T-cell (primary cell): Measurements from ENCODE around the gene RALB. TPM values are rescaled to one million over a fixed set of nuclear protein-coding genes. Genes with fewer than 3 reads are reported as not detected.

ENCODE experiments used
- ATAC-seq, 4 experiments: fragments of 200-7000 bp in 3 of 4; fragments of 150-1000 bp in 1 of 4; cut with Tn5 transposase; replicated peaks in 1 of 4; 1 replicate in 3 of 4; 2 replicates in 1 of 4; pipeline ENCODE4 v1.10.0; 2021; ENCODE audit warnings: moderate library complexity in 3 of 4, mild to moderate bottlenecking in 2 of 4, moderate number of reproducible peaks in 1 of 4
- CTCF ChIA-PET, 2 donors: fragments of 300-600 bp; sonication (Branson Sonifier 250); formaldehyde crosslinking; loops; one replicate each; lab custom pipeline; 2022; ENCODE audit warnings: antibody characterized with exemption in 2 of 2; lab: Charles Lee
- POLR2A ChIA-PET, 2 donors: fragments of 300-600 bp; sonication (Branson Sonifier 250); formaldehyde crosslinking; loops; one replicate each; lab custom pipeline; 2022; ENCODE audit warnings: antibody characterized with exemption in 2 of 2; lab: Charles Lee
- DNase-seq, 35 experiments: peaks; one replicate each; pipeline versions ENCODE4 v3.0.0 to v3.0.0-alpha.2; 2013 to 2023
- H3K27ac ChIP-seq: one replicate; pipeline ENCODE4 v1.5.1; 2013; ENCODE audit warnings: low read length
- H3K27me3 ChIP-seq, 2 experiments: replicated peaks in 1 of 2; 1 replicate in 1 of 2; 2 replicates in 1 of 2; pipeline versions ENCODE4 v1.6.1 to v1.7.0; 2013; ENCODE audit warnings: low read length in 1 of 2, mixed read lengths in 1 of 2; ENCODE audit not compliant: control insufficient read depth in 2 of 2, insufficient read depth in 2 of 2; ENCODE audit errors: extremely low read depth in 1 of 2
- H3K36me3 ChIP-seq, 2 donors: 1 replicate in 1 of 2; 2 replicates in 1 of 2; pipeline versions ENCODE4 v1.6.1 to v1.7.0; 2013; ENCODE audit warnings: low read length in 1 of 2; ENCODE audit not compliant: control insufficient read depth in 2 of 2, insufficient read depth in 1 of 2; ENCODE audit errors: extremely low read depth in 1 of 2
- H3K4me1 ChIP-seq, 2 experiments: 1 replicate in 1 of 2; 2 replicates in 1 of 2; pipeline versions ENCODE4 v1.6.1 to v1.7.0; 2013; ENCODE audit warnings: low read length in 2 of 2, mixed read lengths in 1 of 2; ENCODE audit not compliant: insufficient read depth in 2 of 2, control insufficient read depth in 1 of 2; ENCODE audit errors: extremely low read depth in 1 of 2
- H3K4me3 ChIP-seq, 2 donors: 1 replicate in 1 of 2; 2 replicates in 1 of 2; pipeline versions ENCODE4 v1.5.1 to v1.7.0; 2013; ENCODE audit warnings: mild to moderate bottlenecking in 2 of 2, low read length in 1 of 2, moderate library complexity in 1 of 2; ENCODE audit not compliant: control insufficient read depth in 1 of 2; ENCODE audit errors: extremely low read depth in 1 of 2
- H3K9me3 ChIP-seq: 2 replicates; pipeline ENCODE4 v1.7.0; 2013
- H3K27ac Mint-ChIP-seq, 2 donors: one replicate each; pipeline ENCODE4 v1.8.0; 2020 to 2021; ENCODE audit warnings: mild to moderate bottlenecking in 2 of 2, mixed read lengths in 2 of 2
- H3K27me3 Mint-ChIP-seq, 2 donors: one replicate each; pipeline ENCODE4 v1.8.0; 2021 to 2022; ENCODE audit warnings: mixed read lengths in 2 of 2
- H3K36me3 Mint-ChIP-seq: one replicate; pipeline ENCODE4 v1.8.0; 2021; ENCODE audit warnings: mixed read lengths
- H3K4me1 Mint-ChIP-seq, 3 donors: one replicate each; pipeline ENCODE4 v1.8.0; 2020 to 2022; ENCODE audit warnings: mixed read lengths in 3 of 3, mild to moderate bottlenecking in 1 of 3
- H3K4me3 Mint-ChIP-seq, 3 donors: one replicate each; pipeline ENCODE4 v1.8.0; 2020 to 2022; ENCODE audit warnings: mild to moderate bottlenecking in 3 of 3, mixed read lengths in 3 of 3, moderate library complexity in 3 of 3
- H3K9me3 Mint-ChIP-seq, 3 donors: one replicate each; pipeline ENCODE4 v1.8.0; 2020 to 2022; ENCODE audit warnings: mixed read lengths in 3 of 3
- whole genome bisulfite sequencing: methylation state at CpG from one replicate; pipeline ENCODE4 v1.1.5; 2013; ENCODE audit warnings: missing lambda C conversion rate; ENCODE audit not compliant: insufficient coverage; 5-methylcytosine and 5-hydroxymethylcytosine counted together
- total RNA-seq, 35 experiments: library from RNA in 6 of 35; stranded (reverse) in 6 of 35; fragments of 120-200 nt in 1 of 35; gene quantifications; one replicate each; pipeline versions ENCODE4 v1.2.1 to v1.2.4 and lab custom pipeline; 2013 to 2026

The RALB gene
- total RNA-seq, 5 donors from 2014 or later (not counting 1 experiment from before 2014, with no cell fraction given): 10.3 to 20.1 (median 12.9) TPM

DNA sequence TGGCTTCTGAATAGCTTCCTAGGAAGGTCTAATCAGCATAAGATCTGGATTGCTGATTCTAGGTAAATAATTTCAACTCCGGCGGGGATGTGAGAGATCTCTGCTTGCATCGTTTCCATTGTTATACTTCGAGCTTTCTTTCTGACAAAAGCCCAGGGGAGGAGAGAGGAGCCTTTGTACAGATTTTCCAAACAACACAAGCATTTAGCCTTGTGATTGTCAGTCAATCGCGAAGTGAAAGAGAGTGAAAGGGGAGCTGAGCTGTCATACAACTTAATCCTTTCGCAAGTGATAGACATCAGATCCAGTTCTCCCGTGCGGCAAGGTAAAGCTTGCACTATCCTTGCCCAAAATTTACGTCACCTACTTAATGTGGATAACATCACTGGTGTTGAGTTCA, 26.2 kb downstream of the RALB start:
- 100% methylated on average over 5 of the region's 10 CpGs for WGBS
- ChIA-PET POLR2A (no interaction called here), CTCF (no interaction called here)
- Histone ChIP-seq H3K27ac (no peak overlapping the region), H3K4me3 (no peak overlapping the region), H3K9me3 (no peaks in the 10 kb centered on the region), H3K4me1 (peaks cover 0 to 2% of the 10 kb centered on the region in 2 experiments), H3K27me3 (no peaks in the 10 kb centered on the region), H3K36me3 (peaks cover 4 to 18% of the 10 kb centered on the region in 2 donors)
- ATAC-seq: no peak
- Mint-ChIP-seq H3K9me3 (peaks cover 0 to 5% (median 5%) of the 10 kb centered on the region in 3 donors), H3K4me3 (no peak overlapping the region), H3K4me1 (peaks cover 0 to 2% (median 0%) of the 10 kb centered on the region in 3 donors), H3K36me3 (peaks cover 29% of the 10 kb centered on the region), H3K27ac (no peak overlapping the region), H3K27me3 (no peaks in the 10 kb centered on the region)
- DNase-seq: no peak

DNA sequence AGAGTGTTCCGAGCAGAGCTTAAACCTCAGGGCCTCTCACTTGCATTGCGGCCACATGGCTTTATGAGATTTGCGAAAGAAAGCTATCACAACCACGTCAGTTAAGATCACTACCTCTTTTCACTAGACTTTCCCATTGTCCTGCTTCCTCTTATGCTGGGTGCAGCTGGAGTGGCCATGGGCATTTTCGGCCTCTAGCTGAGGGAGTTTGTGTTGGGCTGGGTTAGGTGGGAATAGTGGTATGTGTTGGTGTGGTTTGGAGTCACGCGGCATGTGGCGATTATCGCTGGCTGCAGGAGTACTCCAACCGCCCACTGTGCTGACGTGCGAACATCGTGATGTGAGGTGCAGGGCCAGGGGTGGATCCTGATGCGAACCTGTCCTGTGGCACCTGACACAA, 27.1 kb downstream of the RALB start:
- WGBS: 93% methylated on average over 11 of the region's 14 CpGs
- H3K9me3 ChIP-seq: no peaks in the 10 kb centered on the region
- Mint-ChIP-seq H3K9me3 (peaks cover 0 to 5% (median 5%) of the 10 kb centered on the region in 3 donors), H3K36me3 (peaks cover 32% of the 10 kb centered on the region), H3K4me3 (no peak overlapping the region), H3K27me3 (no peaks in the 10 kb centered on the region), H3K4me1 (peaks cover 0 to 2% (median 0%) of the 10 kb centered on the region in 3 donors), H3K27ac (no peak overlapping the region)
- H3K36me3 ChIP-seq: peaks cover 4 to 18% of the 10 kb centered on the region in 2 donors
- CTCF ChIA-PET: no interaction called here
- H3K27me3 ChIP-seq: no peaks in the 10 kb centered on the region
- no peak overlapping the region for H3K27ac ChIP-seq
- peaks cover 0 to 2% of the 10 kb centered on the region in 2 experiments for H3K4me1 ChIP-seq
- DNase-seq: no peak
- H3K4me3 ChIP-seq: no peak overlapping the region
- POLR2A ChIA-PET: no interaction called here
- ATAC-seq: no peak

DNA sequence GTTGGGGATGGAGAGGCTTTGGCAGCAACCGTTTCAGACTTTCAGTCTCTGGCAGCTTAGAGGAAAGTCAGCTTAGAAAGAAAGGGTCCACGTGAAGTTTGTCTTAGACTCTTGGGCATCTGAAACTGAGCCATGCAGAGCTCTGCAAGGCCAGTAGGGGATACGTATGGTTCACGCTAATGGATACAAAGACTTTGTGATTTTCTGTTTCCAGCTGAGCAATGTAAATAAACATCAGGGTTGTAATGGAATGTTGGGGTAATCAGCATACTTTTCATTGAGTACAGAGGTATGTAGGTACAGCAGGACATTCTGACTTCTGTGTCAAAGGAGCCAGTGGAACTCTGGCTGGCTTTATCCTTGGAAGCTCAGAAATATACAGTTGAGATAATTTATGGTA, 31.0 kb downstream of the RALB start:
- no peaks in the 10 kb centered on the region for H3K27me3 ChIP-seq
- Mint-ChIP-seq H3K9me3 (no peaks in the 10 kb centered on the region), H3K4me3 (no peak overlapping the region), H3K4me1 (peaks cover 18 to 23% (median 18%) of the 10 kb centered on the region in 3 donors), H3K27me3 (no peaks in the 10 kb centered on the region), H3K36me3 (peaks cover 40% of the 10 kb centered on the region), H3K27ac (no peak overlapping the region)
- 100% methylated on average over 3 of the region's 4 CpGs for WGBS
- ATAC-seq (no peak), DNase-seq (no peak)
- H3K9me3 ChIP-seq: no peaks in the 10 kb centered on the region
- ChIA-PET CTCF (interaction anchor here in 1 of 2 donors (0.6 kb wide), 1 partner anchor 107 kb away, joined by 3 read pairs; no protein-coding TSS in a partner anchor), POLR2A (interaction anchor here in 1 of 2 donors (0.7 kb wide), 1 partner anchor 183 kb away, joined by 3 read pairs; no protein-coding TSS in a partner anchor)
- H3K4me1 ChIP-seq: peaks cover 3 to 7% of the 10 kb centered on the region in 2 experiments
- peaks cover 3 to 13% of the 10 kb centered on the region in 2 donors for H3K36me3 ChIP-seq
- no peak overlapping the region for H3K27ac ChIP-seq
- H3K4me3 ChIP-seq: no peak overlapping the region

DNA sequence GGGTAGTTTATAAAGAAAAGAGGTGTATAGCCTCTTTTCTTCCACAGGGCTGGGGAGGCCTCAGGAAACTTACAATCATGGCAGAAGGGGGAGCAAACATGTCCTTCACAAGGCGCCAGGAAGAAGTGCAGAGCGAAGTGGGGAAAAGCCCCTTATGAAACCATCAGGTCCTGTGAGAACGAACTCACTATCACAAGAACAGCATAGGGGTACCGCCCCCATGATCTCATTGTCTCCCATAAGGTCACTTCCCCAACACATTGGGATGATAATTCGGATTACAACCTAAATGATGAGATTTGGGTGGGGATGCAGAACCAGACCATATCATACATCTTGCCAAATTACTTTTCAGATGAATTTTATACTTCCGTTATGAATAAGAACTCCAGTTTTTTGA, 32.4 kb downstream of the RALB start:
- Histone ChIP-seq H3K36me3 (peaks cover 0 to 7% of the 10 kb centered on the region in 2 donors), H3K4me3 (no peak overlapping the region), H3K4me1 (peaks cover 3 to 7% of the 10 kb centered on the region in 2 experiments), H3K9me3 (no peaks in the 10 kb centered on the region), H3K27me3 (no peaks in the 10 kb centered on the region), H3K27ac (no peak overlapping the region)
- H3K27me3 Mint-ChIP-seq: no peaks in the 10 kb centered on the region
- ATAC-seq (no peak), DNase-seq (no peak)
- WGBS: no CpG with 5 or more reads among the region's 6 CpGs
- H3K9me3 Mint-ChIP-seq: no peaks in the 10 kb centered on the region
- peaks cover 39% of the 10 kb centered on the region for H3K36me3 Mint-ChIP-seq
- no peak overlapping the region for H3K27ac Mint-ChIP-seq
- H3K4me1 Mint-ChIP-seq: peaks cover 18 to 23% (median 18%) of the 10 kb centered on the region in 3 donors
- H3K4me3 Mint-ChIP-seq: no peak overlapping the region
- CTCF ChIA-PET: no interaction called here
- POLR2A ChIA-PET: no interaction called here

DNA sequence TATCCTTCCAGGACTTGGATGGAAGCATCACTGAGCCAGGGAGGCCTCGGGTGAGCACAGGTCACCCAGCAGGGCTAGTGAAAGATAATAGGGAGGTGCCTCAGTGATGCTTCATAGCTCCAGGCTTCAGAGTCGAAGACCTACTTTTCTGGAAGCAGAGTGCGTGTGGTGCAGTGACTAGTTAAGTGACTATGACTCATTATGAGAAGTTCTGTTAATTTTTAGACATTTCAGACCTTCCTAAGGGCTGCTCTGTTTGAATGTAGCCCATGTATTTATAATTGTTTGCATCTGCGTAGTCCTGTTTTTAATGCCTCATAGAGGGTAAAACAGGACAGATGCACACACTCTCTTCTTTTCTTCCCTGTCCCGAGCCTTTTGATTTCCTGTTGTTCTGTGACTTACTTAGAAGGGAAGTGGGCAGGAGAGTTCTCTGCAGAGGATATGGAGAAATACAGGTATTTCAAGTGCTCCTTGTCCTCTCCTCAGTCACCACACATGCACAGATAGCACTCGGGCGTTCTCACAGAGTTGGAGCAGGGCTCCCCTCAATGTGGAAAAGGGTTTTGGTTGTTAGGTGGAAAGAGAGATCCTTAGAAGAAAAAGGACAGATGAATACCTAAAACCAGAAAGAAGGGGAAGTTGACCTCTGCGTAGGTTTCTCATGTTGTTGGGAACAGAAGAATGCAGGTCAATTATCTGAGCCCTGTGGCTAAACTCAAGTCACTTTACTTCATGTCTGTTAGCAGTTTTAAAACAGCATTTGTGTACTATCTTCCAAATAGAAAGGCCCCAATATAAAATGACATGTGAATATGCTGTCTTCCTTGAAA, 34.7 kb downstream of the RALB start:
- ChIA-PET CTCF (no interaction called here), POLR2A (no interaction called here)
- H3K36me3 Mint-ChIP-seq: peaks cover 48% of the 10 kb centered on the region
- WGBS: 17% methylated on average over 1 of the region's 8 CpGs
- Histone ChIP-seq H3K27me3 (no peaks in the 10 kb centered on the region), H3K4me1 (peaks cover 3 to 22% of the 10 kb centered on the region in 2 experiments), H3K4me3 (no peak overlapping the region), H3K9me3 (no peaks in the 10 kb centered on the region), H3K36me3 (peaks cover 0 to 19% of the 10 kb centered on the region in 2 donors), H3K27ac (no peak overlapping the region)
- H3K4me1 Mint-ChIP-seq: peaks cover 21 to 33% (median 26%) of the 10 kb centered on the region in 3 donors
- H3K27ac Mint-ChIP-seq: peak overlapping the region; percentile 79 to 83
- no peaks in the 10 kb centered on the region for H3K27me3 Mint-ChIP-seq
- no peaks in the 10 kb centered on the region for H3K9me3 Mint-ChIP-seq
- DNase-seq: no peak
- ATAC-seq: peak in 2 of 4 experiments; percentile 42 to 43
- peak overlapping the region in 1 of 3 donors; percentile 5 for H3K4me3 Mint-ChIP-seq

DNA sequence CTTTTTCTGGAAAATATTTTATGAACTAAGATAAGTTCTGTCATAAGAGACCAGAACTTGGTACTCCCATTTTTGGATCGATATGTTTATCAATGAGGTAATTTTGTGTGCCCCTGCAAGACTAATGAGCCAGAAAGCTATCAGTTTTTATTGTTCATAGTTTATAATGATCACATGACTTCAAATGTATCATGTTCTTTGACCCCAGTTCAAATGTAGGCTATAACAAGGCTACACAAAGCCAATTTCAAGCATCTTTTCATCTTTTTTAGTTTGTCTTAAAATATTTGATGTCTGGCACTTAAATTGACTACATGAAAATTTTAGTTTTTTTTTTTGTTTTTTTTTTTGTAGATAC, 35.3 kb downstream of the RALB start:
- Histone ChIP-seq H3K4me1 (peaks cover 3 to 22% of the 10 kb centered on the region in 2 experiments), H3K27me3 (no peaks in the 10 kb centered on the region), H3K36me3 (peaks cover 0 to 20% of the 10 kb centered on the region in 2 donors), H3K27ac (no peak overlapping the region), H3K9me3 (no peaks in the 10 kb centered on the region), H3K4me3 (no peak overlapping the region)
- peaks cover 21 to 33% (median 26%) of the 10 kb centered on the region in 3 donors for H3K4me1 Mint-ChIP-seq
- POLR2A ChIA-PET: no interaction called here
- no peaks in the 10 kb centered on the region for H3K9me3 Mint-ChIP-seq
- no peak overlapping the region for H3K4me3 Mint-ChIP-seq
- no peak for ATAC-seq
- CTCF ChIA-PET: no interaction called here
- H3K27ac Mint-ChIP-seq: peak overlapping the region in 1 of 2 donors; percentile 79
- DNase-seq: no peak
- no peaks in the 10 kb centered on the region for H3K27me3 Mint-ChIP-seq
- no CpG with 5 or more reads among the region's 1 CpG for WGBS
- H3K36me3 Mint-ChIP-seq: peaks cover 51% of the 10 kb centered on the region
